Measurements from ENCODE around the gene CERKL.
A peak's percentile ranks its signal among the peaks of the same experiment; 100 is the strongest.
"Not testable (repeated sequence)": the region's sequence is repeated elsewhere in the genome, so short reads cannot be mapped to it uniquely, and the experiment has no call there.

CERKL gene, protein sequence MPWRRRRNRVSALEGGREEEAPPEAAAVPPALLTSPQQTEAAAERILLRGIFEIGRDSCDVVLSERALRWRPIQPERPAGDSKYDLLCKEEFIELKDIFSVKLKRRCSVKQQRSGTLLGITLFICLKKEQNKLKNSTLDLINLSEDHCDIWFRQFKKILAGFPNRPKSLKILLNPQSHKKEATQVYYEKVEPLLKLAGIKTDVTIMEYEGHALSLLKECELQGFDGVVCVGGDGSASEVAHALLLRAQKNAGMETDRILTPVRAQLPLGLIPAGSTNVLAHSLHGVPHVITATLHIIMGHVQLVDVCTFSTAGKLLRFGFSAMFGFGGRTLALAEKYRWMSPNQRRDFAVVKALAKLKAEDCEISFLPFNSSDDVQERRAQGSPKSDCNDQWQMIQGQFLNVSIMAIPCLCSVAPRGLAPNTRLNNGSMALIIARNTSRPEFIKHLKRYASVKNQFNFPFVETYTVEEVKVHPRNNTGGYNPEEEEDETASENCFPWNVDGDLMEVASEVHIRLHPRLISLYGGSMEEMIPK

DNA sequence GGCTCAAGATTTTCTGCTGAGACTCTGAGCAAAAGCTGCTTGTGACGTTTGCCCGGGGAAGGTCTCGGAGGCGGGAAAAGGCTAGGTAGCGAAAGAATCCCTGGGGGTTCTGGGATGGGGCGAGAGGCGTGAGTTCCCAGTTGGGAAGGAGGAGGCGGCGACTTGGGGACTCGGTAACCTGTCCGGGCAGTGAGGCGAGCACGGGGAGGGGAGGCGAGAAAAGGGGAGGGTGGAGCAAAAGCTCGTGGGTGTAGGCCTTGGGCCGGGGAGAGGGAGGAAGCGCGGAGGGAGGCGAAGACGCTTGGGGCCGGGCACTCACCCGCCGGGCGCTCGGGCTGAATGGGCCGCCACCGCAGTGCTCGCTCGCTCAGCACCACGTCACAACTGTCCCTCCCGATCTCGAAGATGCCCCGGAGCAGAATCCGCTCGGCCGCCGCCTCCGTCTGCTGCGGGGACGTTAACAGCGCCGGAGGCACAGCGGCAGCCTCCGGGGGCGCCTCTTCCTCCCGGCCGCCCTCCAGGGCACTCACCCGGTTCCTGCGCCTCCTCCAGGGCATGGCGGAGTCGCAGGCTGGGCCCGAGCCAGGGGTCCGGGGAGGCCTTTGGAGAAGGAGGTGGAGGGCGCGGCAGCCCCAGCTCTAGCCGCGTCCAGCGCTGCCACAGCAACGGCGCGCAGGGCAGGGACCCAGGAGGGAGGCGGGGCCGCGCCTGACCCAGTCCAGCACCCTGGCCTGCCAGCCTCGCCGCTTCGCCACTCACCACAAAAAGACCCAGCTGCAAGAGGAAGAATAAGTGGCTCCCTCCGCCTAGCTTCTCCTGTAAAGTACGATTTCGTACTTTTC lies at the start of gene CERKL:
TSS of gene CERKL (minus strand) at position 656 of the 842 bp plus-strand sequence. CDS start at position 557, 99 bp downstream.
- no peaks in the 10 kb centered on the region for H3K4me1 ChIP-seq
- H3K9me3 ChIP-seq: no peaks in the 10 kb centered on the region
- peaks cover 3% of the 10 kb centered on the region; the same call in 1 of the 2 replicates for H3K27me3 ChIP-seq (ENCODE audit: low read depth)
- in situ Hi-C loops (cut with MboI; ENCODE audit: low sequenced_read_pairs): no loop called here
- peak; percentile 14 to 59 for DNase-seq (ENCODE audit: low spot score in 2 of 2)
- peak within 1 kb of the TSS; percentile 36 for H3K4me3 ChIP-seq
- H3K36me3 ChIP-seq (replicated peaks): no peaks in the 10 kb centered on the region

GRCh38 chr2:181702519-181702918 lies 45.6 kb upstream of the CERKL start:
- DNase-seq (ENCODE audit: low spot score in 2 of 2); H3K9me3 ChIP-seq; H3K4me3 ChIP-seq; H3K36me3 ChIP-seq (replicated peaks); H3K27me3 ChIP-seq (ENCODE audit: low read depth); H3K4me1 ChIP-seq: not testable (repeated sequence)
- in situ Hi-C loops (cut with MboI; ENCODE audit: low sequenced_read_pairs): loop anchor here (25.0 kb wide), 2 partner anchors 615 to 1590 kb away; no protein-coding TSS in a partner anchor

DNA sequence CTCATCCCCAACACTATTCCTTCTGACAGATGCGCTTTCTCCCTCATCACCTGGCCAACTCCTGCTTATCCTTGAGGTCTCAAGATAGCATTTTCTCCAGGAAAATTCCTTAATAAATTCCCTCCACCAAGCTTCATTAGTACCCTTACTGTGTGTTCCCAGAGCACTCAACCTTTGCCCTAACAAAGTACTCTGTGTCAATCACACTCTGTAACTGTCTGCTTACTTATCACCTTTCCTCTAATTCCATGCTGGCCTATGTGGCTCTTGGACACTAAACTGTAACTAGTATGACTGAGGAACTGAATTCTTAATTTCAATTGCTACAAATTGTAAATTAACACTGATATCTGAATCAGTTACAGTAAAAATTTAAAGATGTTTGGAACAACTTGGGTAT lies 41.3 kb upstream of the CERKL start:
- H3K36me3 ChIP-seq (replicated peaks): no peaks in the 10 kb centered on the region
- no peaks in the 10 kb centered on the region for H3K4me1 ChIP-seq
- in situ Hi-C loops (cut with MboI; ENCODE audit: low sequenced_read_pairs): no loop called here
- no peak overlapping the region for H3K4me3 ChIP-seq
- no peak for DNase-seq (ENCODE audit: low spot score in 2 of 2)
- 0 out of 2 replicates have a peak, but pooled peaks cover 4% of the 10 kb centered on the region for H3K9me3 ChIP-seq
- no peaks in the 10 kb centered on the region; the same call in 1 of the 2 replicates for H3K27me3 ChIP-seq (ENCODE audit: low read depth)

DNA sequence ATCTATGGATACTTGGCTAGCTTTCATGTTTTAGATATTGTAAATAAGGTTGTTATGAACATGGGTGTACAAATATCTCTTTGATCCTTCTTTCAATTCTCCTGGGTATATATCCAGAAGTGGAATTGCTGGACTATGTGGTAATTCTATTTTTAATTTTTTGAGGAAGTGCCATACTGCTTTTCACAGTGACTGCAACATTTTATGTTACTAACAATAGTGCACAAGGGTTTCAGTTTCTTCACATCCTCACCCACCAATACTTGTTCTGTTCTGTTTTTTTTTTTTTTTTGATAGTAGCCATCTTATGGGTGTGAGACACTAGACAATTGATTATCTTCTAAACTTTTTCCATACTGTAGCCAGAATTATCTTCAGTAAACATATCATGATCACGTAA lies 40.7 kb upstream of the CERKL start:
- DNase-seq (ENCODE audit: low spot score in 2 of 2): no peak
- H3K4me1 ChIP-seq: no peaks in the 10 kb centered on the region
- no peak overlapping the region for H3K4me3 ChIP-seq
- no peaks in the 10 kb centered on the region for H3K9me3 ChIP-seq
- in situ Hi-C loops (cut with MboI; ENCODE audit: low sequenced_read_pairs): no loop called here
- no peaks in the 10 kb centered on the region for H3K36me3 ChIP-seq (replicated peaks)
- H3K27me3 ChIP-seq (ENCODE audit: low read depth): no peaks in the 10 kb centered on the region; the same call in none of the 2 replicates

DNA sequence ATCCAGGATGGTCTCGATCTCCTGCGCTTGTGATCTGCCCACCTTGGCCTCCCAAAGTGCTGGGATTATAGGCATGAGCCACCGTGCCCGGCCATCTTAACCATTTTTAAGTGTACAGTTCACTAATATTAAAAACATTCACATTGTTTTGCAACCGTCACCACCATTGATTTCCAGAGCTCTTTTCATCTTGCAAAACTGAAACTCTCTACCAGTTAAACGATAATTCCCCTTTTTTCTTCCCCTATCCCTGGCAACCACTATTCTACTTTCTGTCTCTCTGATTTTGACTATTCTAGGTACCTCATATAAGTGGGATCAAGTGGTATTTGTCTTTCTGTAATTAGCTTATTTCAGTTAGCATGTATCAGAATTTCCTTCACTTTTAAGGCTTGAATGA lies 40.2 kb upstream of the CERKL start:
- no peaks in the 10 kb centered on the region for H3K9me3 ChIP-seq
- peaks cover 3% of the 10 kb centered on the region for H3K27me3 ChIP-seq (ENCODE audit: low read depth)
- DNase-seq (ENCODE audit: low spot score in 2 of 2): no peak

GRCh38 chr2:181694271-181694670 lies 37.4 kb upstream of the CERKL start:
- DNase-seq (ENCODE audit: low spot score in 2 of 2): no peak
- in situ Hi-C loops (cut with MboI; ENCODE audit: low sequenced_read_pairs): no loop called here
- Histone ChIP-seq H3K9me3 (no peaks in the 10 kb centered on the region), H3K4me1 (no peaks in the 10 kb centered on the region), H3K27me3 (ENCODE audit: low read depth) (peaks cover 8% of the 10 kb centered on the region), H3K36me3 (replicated peaks) (no peaks in the 10 kb centered on the region), H3K4me3 (no peak overlapping the region)

More for the DNA sequence above, 40.2 kb upstream of the CERKL start:
- in situ Hi-C loops (cut with MboI; ENCODE audit: low sequenced_read_pairs): no loop called here
- Histone ChIP-seq H3K4me1 (no peaks in the 10 kb centered on the region), H3K36me3 (replicated peaks) (no peaks in the 10 kb centered on the region), H3K4me3 (no peak overlapping the region)

DNA sequence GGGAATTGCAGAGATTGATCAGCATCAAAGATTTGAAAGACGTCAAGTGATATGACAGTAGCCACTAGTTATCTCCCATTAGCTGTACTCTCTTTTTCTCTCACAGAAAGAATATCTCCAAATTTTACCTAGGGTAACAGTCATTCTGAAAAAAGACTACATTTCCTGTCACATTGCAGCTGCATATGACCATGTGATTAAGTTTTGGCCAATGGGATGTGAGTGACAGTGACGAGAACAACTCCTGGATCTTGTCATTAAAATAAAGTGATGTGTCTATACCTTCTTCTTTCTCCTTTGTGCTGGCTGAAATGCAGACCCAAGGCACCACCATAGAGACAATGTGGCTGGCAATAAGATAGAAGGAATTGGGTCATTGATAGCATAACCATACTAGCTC lies 34.0 kb upstream of the CERKL start:
- Histone ChIP-seq H3K9me3 (no peaks in the 10 kb centered on the region), H3K4me1 (no peaks in the 10 kb centered on the region), H3K36me3 (replicated peaks) (no peaks in the 10 kb centered on the region), H3K4me3 (no peak overlapping the region), H3K27me3 (ENCODE audit: low read depth) (peaks cover 13% of the 10 kb centered on the region)
- DNase-seq (ENCODE audit: low spot score in 2 of 2): no peak
- in situ Hi-C loops (cut with MboI; ENCODE audit: low sequenced_read_pairs): no loop called here

DNA sequence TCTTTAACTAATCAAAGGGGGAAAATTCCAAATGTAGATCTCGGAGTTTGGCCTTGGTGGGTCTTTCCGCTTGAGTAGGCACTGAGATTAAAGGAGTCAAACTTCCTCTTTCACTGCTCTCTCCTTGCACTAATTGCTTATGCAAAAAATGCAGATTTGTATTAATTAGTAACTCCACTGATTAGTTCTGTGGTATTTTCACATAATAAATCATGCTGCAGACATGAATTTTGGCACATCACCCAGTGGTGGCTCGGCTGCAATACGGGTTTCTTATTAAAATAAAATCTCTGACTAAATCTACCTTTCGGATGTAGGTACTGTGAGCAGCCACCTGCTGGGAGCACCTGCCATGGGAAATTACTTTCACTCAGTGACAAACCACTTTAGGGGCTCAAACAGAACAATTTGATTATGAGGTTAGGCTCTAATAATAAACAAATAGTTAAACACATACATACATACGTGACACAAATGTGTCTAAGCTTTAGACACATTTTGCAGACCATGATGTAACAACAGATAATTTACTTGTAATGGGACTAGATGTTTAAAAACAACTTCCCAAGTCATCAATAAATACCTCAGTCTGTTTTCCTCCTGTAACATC lies 29.8 kb upstream of the CERKL start:
- no peaks in the 10 kb centered on the region for H3K36me3 ChIP-seq (replicated peaks)
- no peak for DNase-seq (ENCODE audit: low spot score in 2 of 2)
- peaks cover 47% of the 10 kb centered on the region for H3K27me3 ChIP-seq (ENCODE audit: low read depth)
- no peak overlapping the region for H3K4me3 ChIP-seq
- H3K9me3 ChIP-seq: peaks cover 2% of the 10 kb centered on the region; the same call in 1 of the 2 replicates
- in situ Hi-C loops (cut with MboI; ENCODE audit: low sequenced_read_pairs): no loop called here
- H3K4me1 ChIP-seq: no peaks in the 10 kb centered on the region

GRCh38 chr2:181685150-181685688 lies 28.3 kb upstream of the CERKL start:
- Histone ChIP-seq H3K27me3 (ENCODE audit: low read depth) (peaks cover 59% of the 10 kb centered on the region), H3K36me3 (replicated peaks) (no peaks in the 10 kb centered on the region), H3K4me1 (no peaks in the 10 kb centered on the region), H3K4me3 (no peak overlapping the region), H3K9me3 (peaks cover 2% of the 10 kb centered on the region; the same call in 1 of the 2 replicates)
- peak in 1 of 2 experiments; percentile 37 for DNase-seq (ENCODE audit: low spot score in 2 of 2)
- in situ Hi-C loops (cut with MboI; ENCODE audit: low sequenced_read_pairs): no loop called here

DNA sequence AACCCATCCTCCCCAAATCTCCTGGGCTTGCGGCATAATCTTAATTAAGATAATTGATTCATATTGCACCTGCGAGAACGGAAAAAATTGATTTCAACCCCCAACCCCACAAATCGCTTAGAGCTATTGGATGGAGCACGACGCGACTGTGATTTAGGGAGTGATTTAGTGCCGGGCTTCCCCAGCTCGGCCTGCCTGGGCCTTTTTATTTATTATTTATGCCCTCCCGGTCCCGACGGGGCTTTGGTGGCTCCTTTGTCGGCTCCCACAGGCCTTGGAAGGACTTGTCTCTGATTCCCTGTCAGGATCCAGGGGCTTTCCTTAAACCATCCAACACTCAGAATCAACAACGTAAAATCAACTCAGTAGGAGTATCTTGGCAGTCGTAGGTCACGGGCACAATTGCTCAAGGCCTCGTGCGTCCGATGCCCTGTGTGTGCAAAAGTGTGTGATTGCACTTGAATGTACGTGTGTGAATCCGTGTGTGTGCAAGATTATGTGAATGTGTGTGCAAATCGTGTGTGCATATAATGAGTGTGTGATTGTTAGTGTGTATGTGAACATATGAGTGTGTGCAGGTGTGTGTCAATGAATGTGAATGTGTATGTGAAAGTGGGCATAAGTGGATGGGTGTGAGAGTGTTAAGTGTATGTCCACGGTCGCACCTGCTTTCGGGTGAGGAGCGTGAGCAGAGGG lies 27.7 kb upstream of the CERKL start:
- H3K9me3 ChIP-seq: peaks cover 2% of the 10 kb centered on the region; the same call in 1 of the 2 replicates
- H3K36me3 ChIP-seq (replicated peaks): no peaks in the 10 kb centered on the region

DNA sequence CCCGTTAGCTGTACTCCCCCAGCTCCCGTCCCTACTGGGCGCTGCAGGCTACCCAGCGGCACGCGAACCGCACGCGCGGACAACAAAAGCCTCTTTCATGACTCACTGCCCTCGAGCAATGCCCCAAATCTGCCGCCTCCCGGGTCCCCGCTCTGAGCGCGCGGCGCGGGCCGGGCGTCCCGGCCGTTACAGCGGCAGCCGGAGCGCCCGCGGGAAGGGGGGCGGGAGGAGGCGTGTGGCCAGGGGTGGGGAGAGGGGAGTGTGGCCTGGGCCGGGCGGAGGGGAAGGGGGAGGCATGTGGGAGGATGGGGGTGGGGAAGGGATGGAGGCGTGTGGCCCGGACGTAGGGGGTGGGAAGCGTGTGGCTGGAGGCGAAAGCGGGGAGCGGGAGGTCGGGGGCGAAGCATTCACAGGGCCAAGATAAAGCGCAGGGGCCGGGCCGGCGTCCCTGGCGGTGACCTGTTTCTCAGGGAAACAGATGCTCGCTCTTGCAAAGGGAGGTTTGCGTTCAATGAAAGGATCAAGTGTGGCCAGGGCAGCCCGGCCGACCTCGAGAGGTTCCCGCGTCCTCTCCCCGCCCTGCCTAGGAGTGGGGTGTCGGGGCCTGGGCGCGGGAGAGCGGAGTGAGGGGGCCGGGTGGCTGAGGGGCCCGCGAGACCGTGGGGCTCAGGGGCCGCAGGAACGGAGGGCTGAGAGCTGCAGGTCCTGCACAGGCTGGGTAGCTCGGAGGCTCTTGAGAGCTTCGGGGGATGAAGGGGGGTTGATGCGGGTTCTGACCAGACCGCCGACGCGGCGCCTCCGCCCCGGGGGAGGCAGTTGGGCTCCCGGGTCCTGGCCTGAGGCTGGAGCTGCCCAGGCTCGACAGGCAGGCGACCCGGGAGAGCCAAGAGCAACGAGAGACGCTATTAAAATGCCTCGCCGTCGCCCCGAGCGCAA lies 26.9 kb upstream of the CERKL start:
- Histone ChIP-seq H3K36me3 (replicated peaks) (no peaks in the 10 kb centered on the region), H3K4me1 (no peaks in the 10 kb centered on the region), H3K4me3 (peak overlapping the region; percentile 8; the same call in 1 of the 2 replicates), H3K9me3 (peaks cover 2% of the 10 kb centered on the region; the same call in 1 of the 2 replicates), H3K27me3 (ENCODE audit: low read depth) (peaks cover 67% of the 10 kb centered on the region)
- in situ Hi-C loops (cut with MboI; ENCODE audit: low sequenced_read_pairs): no loop called here
- DNase-seq (ENCODE audit: low spot score in 2 of 2): peak in 1 of 2 experiments; percentile 64

More for the DNA sequence above, 27.7 kb upstream of the CERKL start:
- Histone ChIP-seq H3K27me3 (ENCODE audit: low read depth) (peaks cover 59% of the 10 kb centered on the region), H3K4me1 (no peaks in the 10 kb centered on the region), H3K4me3 (no peak overlapping the region)
- DNase-seq (ENCODE audit: low spot score in 2 of 2): no peak
- in situ Hi-C loops (cut with MboI; ENCODE audit: low sequenced_read_pairs): no loop called here

Data from HAP-1 (cell line).